ENCODE data around the gene PID1. TPM values are rescaled to one million over a fixed set of nuclear protein-coding genes. Genes with fewer than 3 reads are reported as not detected.

Gene PID1
- total RNA-seq, 2 donors from 2014 or later, result 0.55 to 1.6 TPM

- H3K9me3 Mint-ChIP-seq, result no peaks in the 10 kb centered on the region
- no peak overlapping the region for H3K27ac Mint-ChIP-seq
- Histone ChIP-seq H3K9me3 (ENCODE audit: control insufficient read depth, low read length) (no peaks in the 10 kb centered on the region), H3K4me1 (ENCODE audit: control insufficient read depth, insufficient read depth, low read length) (no peaks in the 10 kb centered on the region), H3K27me3 (ENCODE audit: control insufficient read depth, insufficient read depth, low read length, poor library complexity, severe bottlenecking) (no peaks in the 10 kb centered on the region), H3K36me3 (ENCODE audit: control insufficient read depth, insufficient read depth, low read length) (no peaks in the 10 kb centered on the region), H3K27ac (ENCODE audit: low read depth, low read length) (no peak overlapping the region), H3K4me3 (ENCODE audit: low read length) (no peak overlapping the region), H3K9ac (ENCODE audit: extremely low read depth, low read length, poor library complexity, severe bottlenecking) (no peak overlapping the region)
- no peaks in the 10 kb centered on the region for H3K27me3 Mint-ChIP-seq (ENCODE audit: insufficient read depth)
- WGBS, 2 experiments (ENCODE audit: insufficient coverage in 1 of 2, insufficient read length in 1 of 2), result 91 to 96% methylated on average over 3 of the region's 3 CpGs
- TF ChIP-seq CTCF (conservative IDR thresholded peaks at IDR 0.05), result no peak
- no peaks in the 10 kb centered on the region for H3K36me3 Mint-ChIP-seq (ENCODE audit: low read depth)
- no peak for DNase-seq
- H3K4me3 Mint-ChIP-seq, result no peak overlapping the region
- peaks cover 5% of the 10 kb centered on the region for H3K4me1 Mint-ChIP-seq
Observed at GRCh38 chr2:229160180-229160579, 110.9 kb downstream of the PID1 start.

DNA sequence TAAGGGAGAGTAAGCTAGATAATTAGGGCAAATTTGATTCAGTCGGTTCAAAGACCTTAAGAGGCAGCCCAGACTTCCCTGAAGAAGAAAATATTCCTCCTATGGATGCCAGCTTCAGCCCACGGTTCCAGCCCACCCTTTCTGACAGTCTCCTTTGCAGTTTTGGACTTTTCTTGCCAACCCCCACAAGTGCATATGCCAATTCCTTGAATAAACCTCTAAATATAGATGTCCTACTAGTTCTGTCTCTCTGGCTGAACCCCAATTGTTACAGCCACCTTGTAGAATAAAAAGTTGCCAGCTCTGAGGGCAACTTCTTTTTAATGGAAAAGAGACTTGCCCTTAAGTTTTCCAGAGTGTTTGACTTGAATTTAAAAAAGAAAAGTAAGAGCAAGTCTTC lies 111.7 kb downstream of the PID1 start:
- DNase-seq, result no peak
- H3K9me3 Mint-ChIP-seq, result no peaks in the 10 kb centered on the region

GRCh38 chr2:229154381-229154780 lies 116.7 kb downstream of the PID1 start:
- no peaks in the 10 kb centered on the region for H3K36me3 Mint-ChIP-seq (ENCODE audit: low read depth)
- H3K36me3 ChIP-seq (ENCODE audit: control insufficient read depth, insufficient read depth, low read length), result no peaks in the 10 kb centered on the region
- 83 to 97% methylated on average over 1 to 6 of the region's 6 CpGs for WGBS, 2 experiments (ENCODE audit: insufficient coverage in 1 of 2, insufficient read length in 1 of 2)
- H3K27me3 ChIP-seq (ENCODE audit: control insufficient read depth, insufficient read depth, low read length, poor library complexity, severe bottlenecking), result no peaks in the 10 kb centered on the region
- no peaks in the 10 kb centered on the region for H3K9me3 ChIP-seq (ENCODE audit: control insufficient read depth, low read length)
- no peak overlapping the region for H3K27ac Mint-ChIP-seq
- no peak overlapping the region for H3K9ac ChIP-seq (ENCODE audit: extremely low read depth, low read length, poor library complexity, severe bottlenecking)
- no peak for TF ChIP-seq CTCF (conservative IDR thresholded peaks at IDR 0.05)
- no peak for DNase-seq
- no peaks in the 10 kb centered on the region for H3K9me3 Mint-ChIP-seq
- H3K27ac ChIP-seq (ENCODE audit: low read depth, low read length), result no peak overlapping the region
- H3K27me3 Mint-ChIP-seq (ENCODE audit: insufficient read depth), result no peaks in the 10 kb centered on the region
- H3K4me3 ChIP-seq (ENCODE audit: low read length), result no peak overlapping the region
- H3K4me1 ChIP-seq (ENCODE audit: control insufficient read depth, insufficient read depth, low read length), result no peaks in the 10 kb centered on the region
- H3K4me3 Mint-ChIP-seq, result no peak overlapping the region
- no peaks in the 10 kb centered on the region for H3K4me1 Mint-ChIP-seq

More for the DNA sequence above, 111.7 kb downstream of the PID1 start:
- WGBS, 2 experiments (ENCODE audit: insufficient coverage in 1 of 2, insufficient read length in 1 of 2), result 83 to 90% methylated on average over 1 to 2 of the region's 2 CpGs
- Histone ChIP-seq H3K9me3 (ENCODE audit: control insufficient read depth, low read length) (no peaks in the 10 kb centered on the region), H3K36me3 (ENCODE audit: control insufficient read depth, insufficient read depth, low read length) (no peaks in the 10 kb centered on the region), H3K4me1 (ENCODE audit: control insufficient read depth, insufficient read depth, low read length) (no peaks in the 10 kb centered on the region), H3K9ac (ENCODE audit: extremely low read depth, low read length, poor library complexity, severe bottlenecking) (no peak overlapping the region), H3K4me3 (ENCODE audit: low read length) (no peak overlapping the region), H3K27me3 (ENCODE audit: control insufficient read depth, insufficient read depth, low read length, poor library complexity, severe bottlenecking) (no peaks in the 10 kb centered on the region), H3K27ac (ENCODE audit: low read depth, low read length) (no peak overlapping the region)
- no peaks in the 10 kb centered on the region for H3K27me3 Mint-ChIP-seq (ENCODE audit: insufficient read depth)
- no peak overlapping the region for H3K27ac Mint-ChIP-seq
- H3K36me3 Mint-ChIP-seq (ENCODE audit: low read depth), result no peaks in the 10 kb centered on the region
- H3K4me3 Mint-ChIP-seq, result no peak overlapping the region
- H3K4me1 Mint-ChIP-seq, result peaks cover 5% of the 10 kb centered on the region
- no peak for TF ChIP-seq CTCF (conservative IDR thresholded peaks at IDR 0.05)

All from endodermal cell (in vitro differentiated cells).